Mesodermal cell (in vitro differentiated cells): Measurements from ENCODE around the gene RBPMS2. TPM values are rescaled to one million over a fixed set of nuclear protein-coding genes. Genes with fewer than 3 reads are reported as not detected.
"Not testable (repeated sequence)": the region's sequence is repeated elsewhere in the genome, so short reads cannot be mapped to it uniquely, and the experiment has no call there.

Source experiments
- H3K27ac ChIP-seq: 2 replicates; pipeline ENCODE4 v1.7.0; 2013; ENCODE audit warnings: mild to moderate bottlenecking, low read depth, low read length, moderate library complexity; ENCODE audit not compliant: severe bottlenecking
- H3K36me3 ChIP-seq: 2 replicates; pipeline ENCODE4 v1.7.1; 2013; ENCODE audit warnings: mild to moderate bottlenecking, low read length, moderate library complexity; ENCODE audit not compliant: control insufficient read depth, insufficient read depth
- H3K4me1 ChIP-seq: one replicate; pipeline ENCODE4 v1.7.1; 2013; ENCODE audit warnings: mild to moderate bottlenecking, low read length; ENCODE audit not compliant: insufficient read depth, control insufficient read depth, poor library complexity, severe bottlenecking
- H3K4me3 ChIP-seq: 2 replicates; pipeline ENCODE4 v1.7.0; 2013; ENCODE audit warnings: low read length, control low read depth, mild to moderate bottlenecking; ENCODE audit not compliant: insufficient read depth, poor library complexity, severe bottlenecking; ENCODE audit errors: extremely low read depth
- H3K9me3 ChIP-seq: 2 replicates; pipeline ENCODE4 v1.7.1; 2013; ENCODE audit warnings: mild to moderate bottlenecking, low read length, moderate library complexity; ENCODE audit not compliant: control insufficient read depth
- WGBS, 2 experiments: methylation state at CpG; one replicate each; pipeline ENCODE4 v1.1.5; 2013; ENCODE audit warnings: missing lambda C conversion rate in 2 of 2; ENCODE audit not compliant: insufficient coverage in 2 of 2; 5-methylcytosine and 5-hydroxymethylcytosine counted together
- polyA plus RNA-seq, 2 experiments: library from polyadenylated mRNA; stranded (reverse); fragments of 50-300 nt; gene quantifications; one replicate each; pipeline ENCODE4 v1.2.3, GENCODE V29; 2013

Gene RBPMS2
- 53.5 TPM for polyA plus RNA-seq (2013, experiment 1 of 2)
- 50.4 TPM for polyA plus RNA-seq (2013, experiment 2 of 2)

- Histone ChIP-seq H3K36me3 (peaks cover 11% of the 10 kb centered on the region), H3K4me3 (peak within 1 kb of the TSS; percentile 76), H3K27ac (peak within 1 kb of the TSS; percentile 84), H3K9me3 (no peaks in the 10 kb centered on the region), H3K4me1 (peaks cover 11% of the 10 kb centered on the region)
- 0% methylated on average over 45 to 51 of the region's 90 CpGs for WGBS, 2 experiments
These were observed at the start of gene RBPMS2 for GRCh38 chr15:64775551-64776401. Gene RBPMS2, minus strand, starts transcription at chr15:64775589. Its CDS starts 270 bp downstream, at chr15:64775319.

- Histone ChIP-seq H3K4me1 (peaks cover 10% of the 10 kb centered on the region), H3K4me3 (peak overlapping the region; percentile 71), H3K27ac (peak overlapping the region; percentile 73), H3K9me3 (no peaks in the 10 kb centered on the region), H3K36me3 (peaks cover 21% of the 10 kb centered on the region)
- WGBS, 2 experiments, result 2% methylated on average over 10 to 17 of the region's 17 CpGs
These were observed 49.6 kb upstream of the RBPMS2 start for GRCh38 chr15:64824929-64825430.

- Histone ChIP-seq H3K36me3 (peaks cover 50% of the 10 kb centered on the region), H3K9me3 (no peaks in the 10 kb centered on the region), H3K4me3 (no peak overlapping the region), H3K4me1 (peaks cover 3% of the 10 kb centered on the region), H3K27ac (no peak overlapping the region)
- 87 to 95% methylated on average over 6 to 11 of the region's 13 CpGs for WGBS, 2 experiments
These were observed 41.1 kb upstream of the RBPMS2 start for GRCh38 chr15:64816452-64816851.

- not testable (repeated sequence) for H3K27ac ChIP-seq, H3K4me3 ChIP-seq, H3K9me3 ChIP-seq
- Histone ChIP-seq H3K4me1 (peaks cover 18% of the 10 kb centered on the region), H3K36me3 (peaks cover 39% of the 10 kb centered on the region)
- WGBS, 2 experiments, result 96 to 100% methylated on average over 1 to 3 of the region's 4 CpGs
These were observed 39.6 kb upstream of the RBPMS2 start for GRCh38 chr15:64814965-64815364.

GRCh38 chr15:64814283-64814682 lies 38.9 kb upstream of the RBPMS2 start:
- 78 to 98% methylated on average over 5 to 6 of the region's 8 CpGs for WGBS, 2 experiments
- not testable (repeated sequence) for H3K27ac ChIP-seq, H3K4me3 ChIP-seq, H3K9me3 ChIP-seq
- Histone ChIP-seq H3K4me1 (peaks cover 18% of the 10 kb centered on the region), H3K36me3 (peaks cover 32% of the 10 kb centered on the region)

GRCh38 chr15:64813075-64813474 lies 37.7 kb upstream of the RBPMS2 start:
- Histone ChIP-seq H3K4me3 (no peak overlapping the region), H3K9me3 (no peaks in the 10 kb centered on the region), H3K27ac (no peak overlapping the region), H3K4me1 (peaks cover 18% of the 10 kb centered on the region), H3K36me3 (peaks cover 22% of the 10 kb centered on the region)
- 89% methylated on average over 5 of the region's 6 CpGs for WGBS, 2 experiments

GRCh38 chr15:64810497-64811326 lies 35.3 kb upstream of the RBPMS2 start:
- no peak overlapping the region for H3K27ac ChIP-seq
- 7 to 24% methylated on average over 3 to 4 of the region's 6 CpGs for WGBS, 2 experiments
- peaks cover 3% of the 10 kb centered on the region for H3K36me3 ChIP-seq
- H3K4me3 ChIP-seq, result no peak overlapping the region
- H3K9me3 ChIP-seq, result no peaks in the 10 kb centered on the region
- H3K4me1 ChIP-seq, result peaks cover 29% of the 10 kb centered on the region

GRCh38 chr15:64809649-64810496 lies 34.5 kb upstream of the RBPMS2 start:
- no peak overlapping the region for H3K27ac ChIP-seq
- no peaks in the 10 kb centered on the region for H3K9me3 ChIP-seq
- H3K4me3 ChIP-seq, result no peak overlapping the region
- peaks cover 29% of the 10 kb centered on the region for H3K4me1 ChIP-seq
- 19 to 28% methylated on average over 6 to 12 of the region's 14 CpGs for WGBS, 2 experiments
- no peaks in the 10 kb centered on the region for H3K36me3 ChIP-seq

- H3K27ac ChIP-seq, result no peak overlapping the region
- no peaks in the 10 kb centered on the region for H3K36me3 ChIP-seq
- H3K4me1 ChIP-seq, result peaks cover 29% of the 10 kb centered on the region
- H3K9me3 ChIP-seq, result no peaks in the 10 kb centered on the region
- WGBS, 2 experiments, result 40 to 48% methylated on average over 7 to 8 of the region's 10 CpGs
- H3K4me3 ChIP-seq, result no peak overlapping the region
These were observed 33.5 kb upstream of the RBPMS2 start for GRCh38 chr15:64808785-64809453.
